HG02840 (cell line): ENCODE results near the gene PLXDC2.

Experiments
- ATAC-seq: cut with Tn5 transposase; IDR thresholded peaks from one replicate; pipeline ENCODE4 v1.9.1; 2021; ENCODE audit warnings: mild to moderate bottlenecking, moderate library complexity, moderate number of reproducible peaks; ENCODE audit not compliant: unreplicated experiment, low FRiP score

PLXDC2 gene

DNA sequence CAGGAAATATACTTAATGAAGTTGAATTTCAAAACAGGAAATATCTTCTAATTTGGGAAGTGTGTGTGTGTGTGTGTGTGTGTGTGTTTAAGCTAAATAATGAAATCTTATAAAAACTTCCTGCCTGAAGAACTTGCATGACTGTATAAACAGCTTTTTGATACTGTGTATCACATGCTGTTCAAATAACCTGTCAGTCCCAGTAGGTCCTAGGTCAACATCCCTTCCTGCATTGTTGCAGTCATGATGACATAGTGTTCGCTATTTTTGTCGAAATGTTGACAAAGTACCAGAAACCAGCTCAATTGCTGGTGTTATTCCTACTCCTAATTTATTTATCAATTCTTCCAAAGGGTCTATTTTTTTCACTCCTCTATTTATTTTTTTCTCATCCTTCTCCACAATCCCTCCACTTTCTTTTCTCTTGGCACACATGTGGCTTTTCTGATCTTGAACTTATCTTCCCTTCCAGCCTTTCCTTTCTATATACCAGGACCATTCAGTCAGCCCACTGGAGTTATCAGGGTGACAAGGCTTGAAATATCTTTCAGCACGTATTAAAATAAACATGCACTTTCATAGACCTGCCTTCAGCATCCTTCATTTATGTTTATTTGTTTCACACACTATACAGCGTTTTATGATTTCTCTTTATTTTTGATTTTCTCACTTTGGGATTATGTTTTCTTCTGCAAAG lies 115.8 kb downstream of the PLXDC2 start:
- no peak for ATAC-seq

DNA sequence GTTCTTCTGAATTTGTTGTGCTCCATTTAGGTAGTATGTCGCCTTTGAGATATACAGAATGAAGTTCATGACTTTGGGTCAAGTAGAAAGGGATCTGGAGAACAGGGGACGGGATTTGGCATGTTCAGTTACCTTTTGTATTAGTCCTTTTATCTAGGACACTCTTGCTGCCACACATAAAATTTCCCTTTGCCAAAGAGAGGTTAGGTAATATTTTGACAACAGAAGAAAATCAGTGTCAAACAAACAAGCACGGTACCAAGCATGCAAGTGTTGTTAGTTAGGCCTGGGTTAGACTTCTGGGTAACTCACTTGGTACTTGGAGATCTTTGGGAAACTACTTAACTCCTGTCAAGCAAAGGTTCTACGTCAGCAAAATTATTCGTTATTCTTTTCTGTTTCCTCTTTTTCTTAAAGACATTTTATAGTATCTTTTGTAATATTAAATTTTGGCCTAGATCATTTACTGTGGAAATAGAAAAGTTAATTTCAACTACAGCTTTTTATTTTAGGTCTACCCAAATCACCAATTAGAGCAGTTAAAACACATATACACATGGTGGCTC lies 116.7 kb downstream of the PLXDC2 start:
- no peak for ATAC-seq

DNA sequence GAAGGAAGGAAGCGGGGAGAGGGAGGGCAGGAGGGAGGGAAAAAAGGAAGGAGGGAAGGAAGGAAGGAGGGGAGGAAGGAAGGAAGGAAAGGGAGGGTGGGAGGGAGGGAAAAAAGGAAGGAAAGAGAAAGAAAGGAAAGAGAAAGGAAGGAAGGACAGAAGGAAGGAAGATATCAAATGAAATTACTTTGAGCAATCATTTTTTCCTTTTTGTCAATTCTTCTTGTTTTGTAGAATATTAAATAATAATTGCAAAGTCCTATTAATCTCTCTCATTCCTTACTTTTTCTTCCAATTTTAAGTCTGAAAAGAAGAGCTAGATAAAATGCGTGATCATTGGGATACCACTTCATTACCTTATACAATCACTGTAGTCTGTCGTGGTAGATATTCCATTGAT lies 117.5 kb downstream of the PLXDC2 start:
- no peak for ATAC-seq

DNA sequence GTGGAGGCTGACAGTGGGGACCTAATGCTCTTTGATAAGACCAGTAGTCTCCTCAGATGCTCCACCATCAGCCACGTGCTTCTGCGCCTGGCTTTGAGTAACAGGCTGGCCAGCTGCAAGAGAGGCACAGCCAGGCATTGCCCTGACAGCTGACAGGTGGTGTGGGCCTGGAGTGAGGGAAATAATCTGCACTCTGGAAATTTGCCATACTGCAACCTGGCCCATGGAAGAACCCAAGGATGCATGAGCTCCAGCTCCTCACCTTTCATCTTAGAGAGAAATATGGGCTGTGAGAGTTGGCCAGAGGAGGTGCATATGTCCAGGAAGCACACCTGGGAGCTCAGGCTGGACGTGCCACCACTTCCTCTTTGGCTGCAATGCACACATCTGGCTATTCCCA lies 118.9 kb downstream of the PLXDC2 start:
- ATAC-seq = no peak

DNA sequence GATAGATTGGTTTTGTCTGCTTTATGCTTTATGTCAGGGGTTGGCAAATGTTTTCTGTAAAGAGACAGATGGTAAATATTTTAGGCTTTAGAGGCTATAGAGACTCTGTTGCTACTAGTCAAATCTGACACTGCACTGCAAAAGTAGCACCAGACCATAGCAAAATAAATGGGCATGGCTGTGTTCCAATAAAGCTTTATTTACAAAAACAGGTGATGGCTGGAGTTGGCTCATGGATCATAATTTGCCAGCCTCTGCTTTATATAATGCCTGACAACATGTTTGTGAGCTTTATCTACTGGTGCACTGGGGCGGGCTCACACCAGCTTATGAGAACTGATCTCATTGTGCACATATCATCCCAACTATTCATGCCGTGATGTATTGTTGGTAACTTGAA lies 120.1 kb downstream of the PLXDC2 start:
- no peak for ATAC-seq

DNA sequence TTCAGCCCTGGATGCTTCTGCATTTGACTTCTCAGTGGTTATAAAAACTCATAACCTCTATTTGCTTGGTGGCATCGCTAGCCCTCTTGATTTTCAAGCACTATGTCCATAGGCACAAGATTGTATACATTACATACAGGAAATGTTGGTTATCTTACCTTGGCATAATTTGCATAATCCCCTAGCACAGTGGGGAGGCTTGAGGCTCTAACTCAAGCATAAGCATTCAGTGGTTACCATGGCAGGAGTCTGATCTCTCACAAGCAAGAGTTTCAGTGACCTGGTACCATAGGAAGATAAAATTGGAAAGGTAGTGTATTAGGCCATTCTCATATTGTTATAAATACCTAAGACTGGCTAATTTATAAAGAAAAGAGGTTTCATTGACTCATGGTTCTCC lies 121.8 kb downstream of the PLXDC2 start:
- no peak for ATAC-seq

DNA sequence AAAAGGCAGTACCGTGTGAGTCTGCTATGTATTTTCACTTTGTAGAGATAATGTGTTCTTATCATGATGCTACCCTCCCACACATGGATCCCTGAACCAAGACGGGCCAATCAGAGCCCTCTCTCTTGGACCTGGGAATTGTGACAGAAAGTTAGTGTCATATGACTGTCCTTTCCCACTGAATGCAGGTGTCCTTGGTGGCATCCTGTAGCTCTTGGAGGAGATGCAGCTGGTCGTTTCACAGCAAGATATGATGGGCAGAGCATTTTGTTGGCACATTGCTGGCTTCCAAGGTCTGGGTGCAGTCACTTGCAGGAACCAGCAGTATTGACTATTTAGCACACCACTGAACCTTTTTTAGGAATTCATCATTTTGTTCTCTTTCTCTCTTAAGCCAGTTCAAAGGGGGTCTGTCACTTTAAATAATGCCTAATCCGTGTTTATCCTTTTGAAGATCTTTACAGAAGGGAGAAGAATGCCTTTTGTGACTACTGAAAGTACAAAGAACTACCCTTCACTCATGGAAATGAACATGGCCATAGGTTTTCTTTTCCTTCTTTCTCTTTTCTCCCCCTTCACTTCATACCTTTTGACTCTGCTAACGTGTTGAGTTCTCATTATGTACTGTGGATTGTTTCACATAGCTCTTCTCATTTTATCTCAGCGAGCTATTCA lies 125.1 kb downstream of the PLXDC2 start:
- ATAC-seq = no peak

DNA sequence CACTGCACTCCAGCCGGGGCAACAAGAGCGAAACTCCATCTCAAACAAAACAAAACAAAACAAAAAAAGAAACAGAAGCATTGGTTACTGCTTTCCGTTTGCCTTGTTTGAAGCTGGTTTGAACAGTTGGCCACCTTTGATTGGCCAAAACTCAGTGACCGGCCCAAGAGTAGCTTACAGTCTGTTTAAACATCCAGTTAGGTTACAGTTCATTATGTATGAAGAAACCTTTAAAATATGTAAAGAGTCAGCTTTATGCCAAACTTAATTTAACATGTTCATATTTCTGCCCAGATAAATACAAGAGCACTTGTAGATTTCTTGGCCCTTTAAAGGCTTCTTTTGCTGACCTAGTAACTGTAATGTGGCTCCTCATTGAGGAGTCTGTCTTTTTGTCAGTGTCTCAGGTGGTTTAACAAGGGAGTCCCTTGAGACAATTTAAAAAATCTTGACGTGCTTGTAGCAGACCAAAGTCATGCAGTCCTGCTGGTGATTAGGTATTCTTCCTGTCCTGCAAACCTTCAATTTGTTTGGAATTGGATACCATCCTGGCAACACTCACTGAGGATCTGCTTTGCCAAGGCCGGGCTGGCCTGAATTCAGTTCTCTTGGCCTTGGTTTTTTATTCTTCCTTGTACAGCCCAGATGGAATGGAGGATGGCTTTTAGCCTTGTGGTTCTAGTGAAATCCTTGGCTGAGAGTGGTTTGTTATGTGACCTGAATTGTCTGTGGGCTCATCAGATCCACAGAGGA lies 128.9 kb downstream of the PLXDC2 start:
- ATAC-seq = no peak

DNA sequence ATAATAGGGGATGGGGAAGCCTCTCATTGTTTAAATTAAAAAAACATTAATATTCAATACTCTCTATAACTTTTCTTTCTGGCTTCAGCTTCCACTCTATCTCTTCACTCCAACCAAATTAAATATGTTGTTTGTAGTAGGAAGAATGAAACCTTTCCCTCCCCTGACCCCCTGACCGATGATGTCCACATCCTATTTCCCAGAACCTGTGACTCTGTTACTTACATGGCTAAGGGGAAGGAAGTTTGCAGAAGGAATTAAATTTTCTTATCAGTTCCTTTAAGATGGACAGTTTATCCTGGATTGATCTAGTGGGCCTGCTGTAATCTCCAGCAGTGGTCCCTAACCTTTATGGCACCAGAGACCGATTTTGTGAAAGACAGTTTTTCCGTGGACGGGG lies 130.0 kb downstream of the PLXDC2 start:
- no peak for ATAC-seq

DNA sequence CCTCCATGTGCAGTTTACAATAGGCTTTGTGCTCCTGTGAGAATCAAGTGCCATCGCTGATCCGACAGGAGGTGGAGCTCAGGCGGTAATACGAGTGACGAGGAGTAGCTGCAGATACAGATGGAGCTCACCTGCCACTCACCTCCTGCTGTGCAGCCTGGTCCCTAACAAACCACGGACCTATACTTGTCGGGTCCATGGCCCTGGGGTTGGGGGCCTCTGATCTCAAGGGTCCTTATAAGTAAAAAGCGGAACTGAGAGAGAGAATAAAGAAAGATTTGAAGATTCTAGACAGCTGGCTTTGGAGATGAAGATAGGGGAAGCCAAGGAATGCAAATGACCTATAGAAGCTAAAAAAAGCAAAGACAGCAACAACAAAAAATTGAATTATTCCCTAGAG lies 130.6 kb downstream of the PLXDC2 start:
- no peak for ATAC-seq

DNA sequence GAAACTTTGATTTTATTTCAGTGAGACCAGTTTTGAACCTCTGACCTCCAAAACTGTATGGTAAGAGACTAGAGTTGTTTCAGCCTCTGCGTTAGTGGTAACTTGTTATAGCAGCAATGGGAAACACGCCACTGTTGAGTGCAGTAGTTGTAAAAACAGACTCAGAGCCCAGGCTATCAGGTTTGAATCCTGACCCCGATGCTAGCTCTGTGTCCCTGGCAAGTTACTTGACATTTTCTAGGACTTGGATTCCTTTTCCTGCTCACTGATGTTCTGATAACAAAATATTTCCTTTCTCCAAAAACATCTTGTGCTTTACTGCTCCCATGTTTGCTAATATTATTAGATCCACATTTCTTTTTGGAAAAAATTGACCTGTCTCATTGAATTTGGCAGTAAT lies 131.0 kb downstream of the PLXDC2 start:
- no peak for ATAC-seq

DNA sequence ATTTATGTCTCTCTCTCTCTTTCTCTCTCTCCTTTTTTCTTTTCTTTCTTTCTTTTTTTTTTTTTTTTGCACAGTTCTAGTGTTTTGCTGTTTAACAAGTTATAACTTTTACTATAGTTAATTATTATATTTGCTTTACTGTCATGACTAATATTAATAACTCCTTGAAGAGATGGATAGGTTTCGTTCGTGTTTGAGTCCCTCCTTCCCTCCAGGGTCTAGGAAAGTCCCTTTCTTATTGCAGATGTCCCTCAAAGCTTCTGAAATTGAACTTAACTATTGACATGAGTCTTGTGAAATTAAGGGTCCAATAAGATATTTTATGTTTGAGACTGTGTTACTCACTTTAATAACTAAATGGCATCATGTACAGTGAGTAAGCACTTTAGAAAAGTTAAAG lies 131.4 kb downstream of the PLXDC2 start:
- ATAC-seq = peak; percentile 63

DNA sequence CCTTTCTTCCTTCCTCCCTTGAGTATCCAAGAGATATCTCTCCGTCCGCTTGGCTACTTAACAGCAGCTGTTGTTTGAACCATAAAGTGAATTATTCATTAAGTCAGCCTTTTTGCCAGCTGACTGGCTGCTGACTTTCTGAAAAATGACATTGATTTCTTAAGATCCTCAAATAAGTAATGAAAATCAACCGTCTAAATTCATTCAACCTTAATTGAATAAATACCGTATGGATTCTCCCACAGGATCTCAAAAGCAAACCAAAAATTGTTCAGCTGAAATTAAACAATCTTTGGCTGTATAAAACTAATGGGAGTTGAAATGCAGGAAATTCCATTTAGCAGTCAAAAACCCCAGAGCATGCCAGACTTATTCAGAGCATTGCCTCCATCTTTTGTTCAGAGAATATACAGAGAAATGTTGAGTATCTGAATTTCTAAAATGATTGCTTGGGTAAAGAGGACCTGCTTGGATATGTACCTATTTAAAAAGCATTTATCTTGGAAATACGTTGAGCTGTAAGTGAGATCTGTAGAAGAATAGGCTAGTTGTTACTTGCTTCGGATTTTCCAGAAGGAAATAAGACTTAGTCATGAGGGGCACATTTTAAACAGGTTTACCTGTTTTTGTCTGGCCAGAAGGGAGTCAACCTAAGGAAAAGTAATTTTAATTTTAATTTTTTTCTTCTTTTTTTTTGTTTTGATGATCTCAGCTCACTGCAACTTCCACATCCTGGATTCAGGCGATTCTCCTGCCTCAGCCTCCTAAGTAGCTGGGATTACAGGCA lies 136.2 kb downstream of the PLXDC2 start:
- ATAC-seq = no peak

DNA sequence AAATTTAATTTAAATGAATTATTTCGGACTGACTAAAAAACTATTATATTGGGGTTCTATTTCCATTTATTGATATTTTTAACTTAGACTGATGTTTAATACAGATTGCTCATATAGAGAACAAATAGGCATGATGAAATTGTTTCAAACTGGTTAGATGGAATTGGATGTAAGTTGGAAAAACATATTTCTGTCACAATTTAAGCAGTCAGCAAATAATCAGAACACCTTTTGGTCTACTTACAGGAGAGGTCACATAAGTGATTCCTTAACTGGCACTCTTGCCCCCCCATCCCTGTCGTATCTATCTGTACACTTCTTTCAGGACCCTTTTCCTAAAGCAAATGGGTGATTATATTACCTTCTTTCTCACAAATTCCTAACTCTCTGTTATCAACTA lies 138.4 kb downstream of the PLXDC2 start:
- ATAC-seq = no peak

DNA sequence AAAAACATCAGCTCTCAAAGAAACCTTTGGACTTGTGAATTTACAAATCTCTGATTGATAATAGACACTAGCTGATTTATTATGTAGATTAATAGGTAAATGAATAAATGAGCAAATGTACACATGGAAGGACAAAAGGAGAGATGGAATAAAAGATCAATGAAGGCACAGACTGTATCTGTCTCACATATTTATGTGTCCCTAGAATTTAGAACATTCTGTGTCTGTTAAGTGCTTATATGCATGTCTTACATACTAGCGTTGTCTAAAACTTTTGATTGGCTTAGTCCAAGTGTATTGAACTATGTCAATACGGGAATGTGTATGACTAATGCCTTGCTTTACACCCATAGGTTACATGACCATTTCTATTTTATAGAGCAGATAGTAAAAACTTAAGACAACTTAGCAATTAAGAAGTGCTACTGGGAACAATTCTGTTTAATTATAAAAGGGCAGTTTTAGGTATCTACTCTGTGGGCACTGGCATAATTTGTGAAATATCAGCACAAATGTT lies 140.3 kb downstream of the PLXDC2 start:
- no peak for ATAC-seq

DNA sequence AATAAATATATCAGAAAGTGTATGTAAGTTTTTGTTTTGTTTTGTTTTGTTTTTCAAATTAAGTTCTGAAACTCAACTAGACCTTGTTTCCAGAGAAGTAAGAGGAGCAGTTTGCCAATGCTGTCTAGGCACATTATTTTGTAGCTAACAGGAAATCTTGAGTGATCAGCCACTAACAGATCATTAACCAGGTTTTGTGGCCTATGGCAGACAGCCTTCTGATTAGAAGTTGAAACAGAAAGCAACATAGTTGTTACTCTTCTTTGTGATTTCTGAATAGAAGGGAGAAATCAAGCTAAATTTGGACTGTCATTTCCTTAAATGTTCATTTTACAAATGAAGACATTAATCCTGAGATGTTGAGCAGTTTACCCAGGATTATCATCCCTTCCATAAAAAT lies 142.6 kb downstream of the PLXDC2 start:
- peak; percentile 96 for ATAC-seq

DNA sequence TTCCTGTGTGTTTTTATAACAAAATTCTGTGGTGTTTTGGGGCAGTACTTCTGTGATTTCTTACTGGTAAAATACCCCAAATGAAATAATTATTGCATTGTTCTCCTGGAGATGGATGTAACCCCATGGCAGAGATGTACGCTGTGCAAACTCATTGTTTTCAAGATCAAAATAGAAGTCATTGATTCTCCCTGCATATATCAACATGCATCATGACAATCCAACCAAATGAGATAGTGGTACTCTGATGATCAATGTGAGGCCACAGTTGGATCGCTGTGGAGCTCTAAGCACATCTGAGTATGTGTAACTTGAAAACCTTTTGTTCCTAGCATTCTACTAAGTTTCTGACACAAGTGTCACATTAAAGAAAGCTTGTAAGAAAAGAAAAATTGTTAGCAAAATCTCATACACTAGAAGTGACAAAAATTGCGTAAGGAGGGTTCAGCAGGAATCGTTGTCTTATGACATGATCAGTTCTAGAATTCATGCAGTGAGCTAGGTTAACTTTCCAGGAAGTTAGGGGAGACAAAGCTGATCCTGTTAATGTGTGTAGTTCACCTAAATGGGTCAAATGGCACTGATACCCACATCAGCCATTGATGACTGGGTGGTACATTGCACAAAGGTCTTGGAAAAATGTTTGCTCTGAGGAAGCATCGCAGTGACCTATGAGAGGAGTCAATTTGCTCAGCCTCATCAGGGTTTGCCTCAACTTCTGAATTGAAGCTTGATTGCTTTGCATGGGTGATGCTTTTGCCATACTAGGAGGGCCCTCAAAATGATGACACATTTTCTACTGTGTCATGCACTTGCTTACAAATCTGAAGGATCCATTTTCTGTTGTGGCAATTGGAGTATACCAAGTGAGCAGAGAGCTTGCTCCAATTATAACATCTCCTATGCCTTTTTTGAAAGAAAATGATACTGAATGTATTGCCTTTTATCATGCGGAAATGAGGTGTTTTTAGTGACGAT lies 145.1 kb downstream of the PLXDC2 start:
- no peak for ATAC-seq

DNA sequence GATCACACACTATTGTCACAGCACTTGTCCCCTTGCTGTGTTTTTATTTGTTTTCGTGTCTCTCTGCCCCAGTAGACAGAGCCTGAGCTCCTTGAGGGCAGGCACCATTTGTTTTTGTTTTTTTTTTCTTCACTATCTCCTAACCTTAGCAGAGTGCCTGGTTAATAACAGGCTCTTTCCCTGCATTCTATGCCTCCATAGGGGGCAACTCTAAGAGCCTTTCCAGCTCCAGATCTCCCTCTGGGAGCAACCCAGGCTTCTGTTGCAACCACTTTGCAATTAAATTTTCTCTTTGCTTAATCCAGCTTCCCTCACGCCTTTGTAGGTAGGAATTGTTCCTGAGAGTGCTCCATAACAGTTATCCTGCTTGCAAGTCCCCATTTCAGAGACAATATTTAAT lies 148.4 kb downstream of the PLXDC2 start:
- no peak for ATAC-seq

DNA sequence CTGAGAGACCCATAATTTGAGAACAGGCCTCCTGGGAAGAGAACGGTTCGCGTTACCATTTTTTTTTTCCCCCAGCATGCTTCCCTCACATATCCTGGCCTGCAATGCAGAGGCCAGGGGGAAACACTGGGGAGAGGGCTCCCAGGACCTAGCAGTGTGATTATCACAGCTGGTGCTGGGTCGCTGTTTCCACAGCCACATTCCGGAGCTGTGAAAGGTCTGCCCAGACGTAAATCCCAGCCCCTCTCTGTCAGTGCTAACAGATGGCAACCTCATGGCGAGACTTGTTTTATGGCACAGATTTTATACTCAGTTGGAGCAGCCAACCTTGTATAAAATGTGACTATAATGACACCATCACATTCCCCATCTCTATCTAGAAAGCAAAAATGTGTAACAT lies 150.5 kb downstream of the PLXDC2 start:
- ATAC-seq = no peak
